Activated T-helper 2 cell treated with anti-CD3 and anti-CD28 coated beads, Interferon-gamma antibody, Interleukin-2, Interleukin-4, amounts not matched to agents 10 μg/mL and 5 μg/mL and 100 μg/mL, durations not matched to agents 14 hours and 24 hours and 36 hours (primary cell): ENCODE measurements around the gene LMTK2. TPM values are rescaled to one million over a fixed set of nuclear protein-coding genes. Genes with fewer than 3 reads are reported as not detected.

ENCODE experiments used
- DNase-seq: peaks from one replicate; pipeline ENCODE4 v3.0.0; 2021; ENCODE audit warnings: low spot score
- H3K27ac Mint-ChIP-seq: one replicate; pipeline ENCODE4 v1.8.0; 2021; ENCODE audit warnings: mixed read lengths
- H3K27me3 Mint-ChIP-seq: one replicate; pipeline ENCODE4 v1.8.0; 2021; ENCODE audit warnings: low read depth, mixed read lengths
- H3K36me3 Mint-ChIP-seq: one replicate; pipeline ENCODE4 v1.8.0; 2021; ENCODE audit warnings: low read depth, mixed read lengths
- H3K4me1 Mint-ChIP-seq: one replicate; pipeline ENCODE4 v1.8.0; 2021; ENCODE audit warnings: low read depth, mixed read lengths
- H3K4me3 Mint-ChIP-seq: one replicate; pipeline ENCODE4 v1.8.0; 2021; ENCODE audit warnings: low read depth, mild to moderate bottlenecking, moderate library complexity, mixed read lengths
- H3K9me3 Mint-ChIP-seq: one replicate; pipeline ENCODE4 v1.8.0; 2021; ENCODE audit warnings: mixed read lengths
- intact Hi-C: fragments of 100-400 bp; cut with micrococcal nuclease; formaldehyde crosslinking; loops from one replicate; pipeline ENCODE4 v1.15.1; 2023
- total RNA-seq: library from RNA; stranded (reverse); gene quantifications from 2 replicates; pipeline ENCODE4 v1.2.3, GENCODE V29; 2022

Gene LMTK2
- total RNA-seq, 1 donor from 2014 or later, result 14.7 TPM

- Mint-ChIP-seq H3K36me3 (peaks cover 5% of the 10 kb centered on the region), H3K27ac (no peak overlapping the region), H3K9me3 (no peaks in the 10 kb centered on the region), H3K4me3 (no peak overlapping the region), H3K4me1 (peaks cover 1% of the 10 kb centered on the region), H3K27me3 (no peaks in the 10 kb centered on the region)
- DNase-seq, result no peak
- intact Hi-C loops, result no loop called here
Observed at GRCh38 chr7:98163269-98163668, 56.6 kb downstream of the LMTK2 start.

- no peaks in the 10 kb centered on the region for H3K27me3 Mint-ChIP-seq
- H3K27ac Mint-ChIP-seq, result no peak overlapping the region
- DNase-seq, result no peak
- H3K4me1 Mint-ChIP-seq, result peaks cover 1% of the 10 kb centered on the region
- no peaks in the 10 kb centered on the region for H3K9me3 Mint-ChIP-seq
- H3K4me3 Mint-ChIP-seq, result no peak overlapping the region
- intact Hi-C loops, result no loop called here
- H3K36me3 Mint-ChIP-seq, result peaks cover 5% of the 10 kb centered on the region
Observed at GRCh38 chr7:98163704-98164494, 57.2 kb downstream of the LMTK2 start.

GRCh38 chr7:98165827-98166667, 59.4 kb downstream of the LMTK2 start:
- Mint-ChIP-seq H3K4me3 (no peak overlapping the region), H3K9me3 (no peaks in the 10 kb centered on the region), H3K27ac (no peak overlapping the region), H3K36me3 (no peaks in the 10 kb centered on the region), H3K27me3 (no peaks in the 10 kb centered on the region), H3K4me1 (peaks cover 1% of the 10 kb centered on the region)
- intact Hi-C loops, result loop anchor here (5.0 kb wide), 1 partner anchor 34 kb away; no protein-coding TSS in a partner anchor
- no peak for DNase-seq

- H3K4me1 Mint-ChIP-seq, result peaks cover 1% of the 10 kb centered on the region
- no peaks in the 10 kb centered on the region for H3K27me3 Mint-ChIP-seq
- DNase-seq, result no peak
- no peak overlapping the region for H3K27ac Mint-ChIP-seq
- H3K36me3 Mint-ChIP-seq, result peaks cover 3% of the 10 kb centered on the region
- no peaks in the 10 kb centered on the region for H3K9me3 Mint-ChIP-seq
- H3K4me3 Mint-ChIP-seq, result no peak overlapping the region
- intact Hi-C loops, result loop anchor here (5.0 kb wide), 1 partner anchor 34 kb away; no protein-coding TSS in a partner anchor
Observed at GRCh38 chr7:98166668-98166970, 60.0 kb downstream of the LMTK2 start.

- no peak overlapping the region for H3K27ac Mint-ChIP-seq
- H3K4me3 Mint-ChIP-seq, result no peak overlapping the region
- DNase-seq, result no peak
- no peaks in the 10 kb centered on the region for H3K9me3 Mint-ChIP-seq
- H3K4me1 Mint-ChIP-seq, result peaks cover 1% of the 10 kb centered on the region
- peaks cover 3% of the 10 kb centered on the region for H3K36me3 Mint-ChIP-seq
- H3K27me3 Mint-ChIP-seq, result no peaks in the 10 kb centered on the region
- intact Hi-C loops, result loop anchor here (1.0 to 5.0 kb wide), 3 partner anchors 35 to 146 kb away; partner anchors contain the start of gene LMTK2
Observed at GRCh38 chr7:98167653-98168052, 61.0 kb downstream of the LMTK2 start.

GRCh38 chr7:98168181-98168903, 61.7 kb downstream of the LMTK2 start:
- intact Hi-C loops, result loop anchor here (1.0 to 5.0 kb wide), 3 partner anchors 36 to 147 kb away; partner anchors contain the start of gene LMTK2
- Mint-ChIP-seq H3K36me3 (peaks cover 3% of the 10 kb centered on the region), H3K9me3 (no peaks in the 10 kb centered on the region), H3K4me1 (peaks cover 1% of the 10 kb centered on the region), H3K4me3 (no peak overlapping the region), H3K27ac (no peak overlapping the region), H3K27me3 (no peaks in the 10 kb centered on the region)
- DNase-seq, result peak; percentile 41

- no peaks in the 10 kb centered on the region for H3K27me3 Mint-ChIP-seq
- intact Hi-C loops, result loop anchor here (1.0 to 5.0 kb wide), 3 partner anchors 37 to 148 kb away; partner anchors contain the start of gene LMTK2
- H3K27ac Mint-ChIP-seq, result no peak overlapping the region
- no peak for DNase-seq
- H3K4me3 Mint-ChIP-seq, result no peak overlapping the region
- peaks cover 3% of the 10 kb centered on the region for H3K36me3 Mint-ChIP-seq
- peaks cover 1% of the 10 kb centered on the region for H3K4me1 Mint-ChIP-seq
- no peaks in the 10 kb centered on the region for H3K9me3 Mint-ChIP-seq
Observed at GRCh38 chr7:98168904-98169621, 62.4 kb downstream of the LMTK2 start.

- Mint-ChIP-seq H3K4me1 (peaks cover under 1% of the 10 kb centered on the region), H3K36me3 (peaks cover 3% of the 10 kb centered on the region)
- intact Hi-C loops, result no loop called here
Observed at GRCh38 chr7:98170966-98171365, 64.3 kb downstream of the LMTK2 start.

GRCh38 chr7:98171449-98171848, 64.8 kb downstream of the LMTK2 start:
- intact Hi-C loops, result no loop called here
- Mint-ChIP-seq H3K27ac (no peak overlapping the region), H3K27me3 (no peaks in the 10 kb centered on the region), H3K4me1 (no peaks in the 10 kb centered on the region), H3K4me3 (no peak overlapping the region), H3K9me3 (no peaks in the 10 kb centered on the region), H3K36me3 (peaks cover 3% of the 10 kb centered on the region)
- DNase-seq, result no peak

More at GRCh38 chr7:98170966-98171365, 64.3 kb downstream of the LMTK2 start:
- DNase-seq, result no peak
- Mint-ChIP-seq H3K4me3 (no peak overlapping the region), H3K27me3 (no peaks in the 10 kb centered on the region), H3K27ac (no peak overlapping the region), H3K9me3 (no peaks in the 10 kb centered on the region)

- no peak overlapping the region for H3K4me3 Mint-ChIP-seq
- H3K27me3 Mint-ChIP-seq, result no peaks in the 10 kb centered on the region
- no peaks in the 10 kb centered on the region for H3K4me1 Mint-ChIP-seq
- no peaks in the 10 kb centered on the region for H3K9me3 Mint-ChIP-seq
- DNase-seq, result no peak
- intact Hi-C loops, result no loop called here
- H3K36me3 Mint-ChIP-seq, result peaks cover 3% of the 10 kb centered on the region
- H3K27ac Mint-ChIP-seq, result no peak overlapping the region
Observed at GRCh38 chr7:98174334-98175259, 67.9 kb downstream of the LMTK2 start.

- Mint-ChIP-seq H3K27ac (no peak overlapping the region), H3K4me1 (no peaks in the 10 kb centered on the region), H3K27me3 (no peaks in the 10 kb centered on the region), H3K9me3 (no peaks in the 10 kb centered on the region), H3K36me3 (peaks cover 3% of the 10 kb centered on the region), H3K4me3 (no peak overlapping the region)
- intact Hi-C loops, result no loop called here
- no peak for DNase-seq
Observed at GRCh38 chr7:98175260-98175940, 68.7 kb downstream of the LMTK2 start.
